ENCODE measurements around the gene UPP2. TPM values are rescaled to one million over a fixed set of nuclear protein-coding genes. Genes with fewer than 3 reads are reported as not detected.

UPP2 gene
- polyA plus RNA-seq, 2 of the 4 experiments (the other 2 are of a cell fraction): not detected

DNA sequence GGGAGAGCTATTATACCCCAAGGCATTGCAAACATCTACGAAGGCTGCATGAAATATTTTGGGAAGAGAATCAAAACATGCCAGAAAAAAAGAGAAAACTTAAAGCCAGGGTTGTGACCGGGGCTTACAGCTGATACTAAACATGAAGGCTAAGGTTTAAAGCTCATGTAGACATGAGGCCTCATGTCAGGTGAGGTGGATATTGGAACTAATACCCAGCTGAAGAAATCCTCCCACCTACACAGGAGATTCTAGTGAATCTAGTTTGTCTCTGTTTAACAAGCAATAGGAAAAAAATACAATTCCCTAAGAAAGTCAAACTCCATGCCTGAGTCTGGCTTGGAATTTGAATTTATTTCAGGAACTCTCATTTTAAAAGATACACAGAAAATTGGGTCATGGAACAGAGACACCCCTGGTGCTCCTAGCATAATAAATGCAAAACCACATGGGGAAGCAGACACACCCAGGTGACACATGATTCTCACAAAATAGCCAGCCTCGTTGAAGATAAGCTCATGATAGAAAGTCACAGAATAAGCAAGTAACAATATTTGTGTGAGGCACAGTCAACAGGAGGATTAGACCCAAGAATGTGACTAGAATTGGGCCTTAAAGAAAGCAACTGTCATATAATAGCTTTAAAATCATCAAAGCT is 42.2 kb downstream of the UPP2 start:
- Histone ChIP-seq H3K9me3 (no peaks in the 10 kb centered on the region), H3K4me3 (no peak overlapping the region), H3K4me1 (no peaks in the 10 kb centered on the region), H3K27ac (no peak overlapping the region), H3K4me2 (no peak overlapping the region)
- FAIRE-seq: no peak
- no peak for ATAC-seq
- WGBS (ENCODE audit: missing lambda C conversion rate): 56% methylated on average over 3 of the region's 3 CpGs
- DNase-seq (ENCODE audit: low read depth in 1 of 2, low spot score in 1 of 2): no peak
- POLR2A ChIA-PET: no interaction called here
- CTCF ChIA-PET: interaction anchor here (0.8 kb wide), 1 partner anchor 602 kb away, joined by 3 read pairs; no protein-coding TSS in a partner anchor
- TF ChIP-seq MAZ (IDR thresholded peaks at IDR 0.05; ENCODE audit: borderline replicate concordance, low read depth, low read length) (no peak), HOXB5 (CRISPR knock-in tag; IDR thresholded peaks at IDR 0.05) (no peak), POLR2AphosphoS2 (conservative IDR thresholded peaks at IDR 0.05; ENCODE audit: low read length) (no peak), RFX5 (IDR thresholded peaks at IDR 0.05) (no peak), RCOR1 (IDR thresholded peaks at IDR 0.05; ENCODE audit: low read depth, low read length) (no peak), NR3C1 (IDR thresholded peaks at IDR 0.05) (no peak), SREBF2 (IDR thresholded peaks at IDR 0.05) (no peak), RNF2 (IDR thresholded peaks at IDR 0.05; ENCODE audit: borderline replicate concordance, low read depth) (no peak), POLR2A (IDR thresholded peaks at IDR 0.05; ENCODE audit: low read length) (no peak)
- TF ChIP-seq, protein P1, sequence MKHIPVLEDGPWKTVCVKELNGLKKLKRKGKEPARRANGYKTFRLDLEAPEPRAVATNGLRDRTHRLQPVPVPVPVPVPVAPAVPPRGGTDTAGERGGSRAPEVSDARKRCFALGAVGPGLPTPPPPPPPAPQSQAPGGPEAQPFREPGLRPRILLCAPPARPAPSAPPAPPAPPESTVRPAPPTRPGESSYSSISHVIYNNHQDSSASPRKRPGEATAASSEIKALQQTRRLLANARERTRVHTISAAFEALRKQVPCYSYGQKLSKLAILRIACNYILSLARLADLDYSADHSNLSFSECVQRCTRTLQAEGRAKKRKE (CRISPR knock-in tag; IDR thresholded peaks at IDR 0.05; ENCODE audit: low read depth): no peak

DNA sequence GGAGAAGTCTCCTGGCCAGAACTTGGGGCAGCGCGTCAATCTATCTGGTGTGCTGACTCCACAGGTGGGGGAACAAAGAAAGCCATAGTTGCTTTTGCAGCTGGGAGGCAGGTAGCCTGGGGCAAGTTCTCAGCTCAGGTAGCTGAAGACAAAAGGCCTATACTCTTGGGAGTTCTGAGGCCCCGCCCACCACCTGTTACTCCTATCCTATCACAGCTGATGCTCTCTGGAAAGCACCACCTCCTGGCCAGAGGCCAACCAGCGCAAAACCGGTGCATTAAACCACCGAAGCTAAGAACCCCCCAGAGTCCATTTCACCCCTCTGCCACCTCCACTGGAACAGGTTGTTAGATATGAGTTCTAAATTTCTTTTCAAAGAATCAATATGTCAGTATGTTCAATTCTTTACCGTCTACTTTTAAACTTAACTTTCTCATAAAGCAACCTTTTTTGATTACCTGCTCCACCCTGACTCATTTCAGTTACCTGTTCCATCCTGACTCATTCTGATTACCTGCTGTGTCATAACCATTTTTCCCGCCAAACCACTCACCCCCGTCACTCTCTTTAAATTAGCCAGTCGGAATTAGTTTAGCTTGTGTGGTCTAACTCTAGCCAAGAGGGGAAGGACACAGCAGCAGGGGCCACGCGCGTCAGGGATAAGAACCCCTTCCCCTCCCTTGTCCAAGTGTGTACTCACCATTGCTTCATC is 43.4 kb downstream of the UPP2 start:
- FAIRE-seq (no peak), DNase-seq (ENCODE audit: low read depth in 1 of 2, low spot score in 1 of 2) (no peak), ATAC-seq (no peak)
- H3K4me3 ChIP-seq: no peak overlapping the region
- H3K4me2 ChIP-seq: no peak overlapping the region
- ChIA-PET POLR2A (no interaction called here), CTCF (no interaction called here)
- 90% methylated on average over 13 of the region's 13 CpGs for WGBS (ENCODE audit: missing lambda C conversion rate)
- TF ChIP-seq FOSB (CRISPR knock-in tag; IDR thresholded peaks at IDR 0.05) (no peak), CHD2 (IDR thresholded peaks at IDR 0.05; ENCODE audit: low read length, partially characterized antibody) (no peak), ESRRA (IDR thresholded peaks at IDR 0.05; ENCODE audit: borderline replicate concordance, low read length) (no peak), ZC3H11A (IDR thresholded peaks at IDR 0.05) (no peak), BHLHE40 (IDR thresholded peaks at IDR 0.05; ENCODE audit: low read depth, low read length) (no peak), GATA3 (IDR thresholded peaks at IDR 0.05; ENCODE audit: borderline replicate concordance) (no peak)
- TF ChIP-seq, protein P2, sequence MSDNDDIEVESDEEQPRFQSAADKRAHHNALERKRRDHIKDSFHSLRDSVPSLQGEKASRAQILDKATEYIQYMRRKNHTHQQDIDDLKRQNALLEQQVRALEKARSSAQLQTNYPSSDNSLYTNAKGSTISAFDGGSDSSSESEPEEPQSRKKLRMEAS (IDR thresholded peaks at IDR 0.05): no peak
- TF ChIP-seq, protein P3, sequence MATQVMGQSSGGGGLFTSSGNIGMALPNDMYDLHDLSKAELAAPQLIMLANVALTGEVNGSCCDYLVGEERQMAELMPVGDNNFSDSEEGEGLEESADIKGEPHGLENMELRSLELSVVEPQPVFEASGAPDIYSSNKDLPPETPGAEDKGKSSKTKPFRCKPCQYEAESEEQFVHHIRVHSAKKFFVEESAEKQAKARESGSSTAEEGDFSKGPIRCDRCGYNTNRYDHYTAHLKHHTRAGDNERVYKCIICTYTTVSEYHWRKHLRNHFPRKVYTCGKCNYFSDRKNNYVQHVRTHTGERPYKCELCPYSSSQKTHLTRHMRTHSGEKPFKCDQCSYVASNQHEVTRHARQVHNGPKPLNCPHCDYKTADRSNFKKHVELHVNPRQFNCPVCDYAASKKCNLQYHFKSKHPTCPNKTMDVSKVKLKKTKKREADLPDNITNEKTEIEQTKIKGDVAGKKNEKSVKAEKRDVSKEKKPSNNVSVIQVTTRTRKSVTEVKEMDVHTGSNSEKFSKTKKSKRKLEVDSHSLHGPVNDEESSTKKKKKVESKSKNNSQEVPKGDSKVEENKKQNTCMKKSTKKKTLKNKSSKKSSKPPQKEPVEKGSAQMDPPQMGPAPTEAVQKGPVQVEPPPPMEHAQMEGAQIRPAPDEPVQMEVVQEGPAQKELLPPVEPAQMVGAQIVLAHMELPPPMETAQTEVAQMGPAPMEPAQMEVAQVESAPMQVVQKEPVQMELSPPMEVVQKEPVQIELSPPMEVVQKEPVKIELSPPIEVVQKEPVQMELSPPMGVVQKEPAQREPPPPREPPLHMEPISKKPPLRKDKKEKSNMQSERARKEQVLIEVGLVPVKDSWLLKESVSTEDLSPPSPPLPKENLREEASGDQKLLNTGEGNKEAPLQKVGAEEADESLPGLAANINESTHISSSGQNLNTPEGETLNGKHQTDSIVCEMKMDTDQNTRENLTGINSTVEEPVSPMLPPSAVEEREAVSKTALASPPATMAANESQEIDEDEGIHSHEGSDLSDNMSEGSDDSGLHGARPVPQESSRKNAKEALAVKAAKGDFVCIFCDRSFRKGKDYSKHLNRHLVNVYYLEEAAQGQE (IDR thresholded peaks at IDR 0.05): no peak
- TF ChIP-seq, protein P1 (CRISPR knock-in tag; IDR thresholded peaks at IDR 0.05; ENCODE audit: low read depth): no peak
- H3K27ac ChIP-seq: no peak overlapping the region
- H3K9me3 ChIP-seq: no peaks in the 10 kb centered on the region
- no peaks in the 10 kb centered on the region for H3K4me1 ChIP-seq

Data from A549 (cell line).